Transverse colon (tissue), 4 donors: Measurements from ENCODE around the gene ADAM12.

Source experiments
- POLR2A ChIP-seq: fragments of 450-650 bp; IDR thresholded peaks from one replicate; pipeline ENCODE4 v1.6.1; 2016; ENCODE audit warnings: antibody characterized with exemption, mild to moderate bottlenecking, moderate library complexity
- POLR2AphosphoS5 ChIP-seq, 3 donors: sonication (generic); formaldehyde crosslinking; IDR thresholded peaks; one replicate each; pipeline ENCODE4 v1.6.1; 2016; ENCODE audit warnings: antibody characterized with exemption in 3 of 3
- TF ChIP-seq, protein P1 (sequence below), 5 experiments: fragments of 200-600 bp in 3 of 5; fragments of 450-650 bp in 2 of 5; sonication (generic) in 3 of 5; IDR thresholded peaks; 1 replicate in 2 of 5; 2 replicates in 3 of 5; pipeline ENCODE4 v1.5.1; 2016 to 2017; ENCODE audit warnings: antibody characterized with exemption in 5 of 5, inconsistent platforms in 3 of 5, mild to moderate bottlenecking in 2 of 5, moderate library complexity in 1 of 5

GRCh38 chr10:126085806-126086205 lies 302.5 kb downstream of the ADAM12 start:
- TF ChIP-seq, protein P1, sequence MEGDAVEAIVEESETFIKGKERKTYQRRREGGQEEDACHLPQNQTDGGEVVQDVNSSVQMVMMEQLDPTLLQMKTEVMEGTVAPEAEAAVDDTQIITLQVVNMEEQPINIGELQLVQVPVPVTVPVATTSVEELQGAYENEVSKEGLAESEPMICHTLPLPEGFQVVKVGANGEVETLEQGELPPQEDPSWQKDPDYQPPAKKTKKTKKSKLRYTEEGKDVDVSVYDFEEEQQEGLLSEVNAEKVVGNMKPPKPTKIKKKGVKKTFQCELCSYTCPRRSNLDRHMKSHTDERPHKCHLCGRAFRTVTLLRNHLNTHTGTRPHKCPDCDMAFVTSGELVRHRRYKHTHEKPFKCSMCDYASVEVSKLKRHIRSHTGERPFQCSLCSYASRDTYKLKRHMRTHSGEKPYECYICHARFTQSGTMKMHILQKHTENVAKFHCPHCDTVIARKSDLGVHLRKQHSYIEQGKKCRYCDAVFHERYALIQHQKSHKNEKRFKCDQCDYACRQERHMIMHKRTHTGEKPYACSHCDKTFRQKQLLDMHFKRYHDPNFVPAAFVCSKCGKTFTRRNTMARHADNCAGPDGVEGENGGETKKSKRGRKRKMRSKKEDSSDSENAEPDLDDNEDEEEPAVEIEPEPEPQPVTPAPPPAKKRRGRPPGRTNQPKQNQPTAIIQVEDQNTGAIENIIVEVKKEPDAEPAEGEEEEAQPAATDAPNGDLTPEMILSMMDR (IDR thresholded peaks at IDR 0.05): no peak
- TF ChIP-seq POLR2A (no peak), POLR2AphosphoS5 (IDR thresholded peaks at IDR 0.05) (no peak)
